Measurements from ENCODE around the gene DPPA3. TPM values are rescaled to one million over a fixed set of nuclear protein-coding genes. Genes with fewer than 3 reads are reported as not detected.

DPPA3 gene
- total and polyA plus RNA-seq, 7 donors: not detected

GRCh38 chr12:7709969-7710675, 1.1 kb upstream of the DPPA3 start:
- no peaks in the 10 kb centered on the region for H3K27me3 ChIP-seq
- intact Hi-C loops (cut with DNase I): no loop called here
- H3K4me3 ChIP-seq: no peak overlapping the region
- H3K4me1 ChIP-seq: no peaks in the 10 kb centered on the region
- TF ChIP-seq POLR2A (IDR thresholded peaks at IDR 0.05): no peak
- TF ChIP-seq EP300 (IDR thresholded peaks at IDR 0.05): no peak
- TF ChIP-seq POLR2AphosphoS5 (IDR thresholded peaks at IDR 0.05): no peak
- TF ChIP-seq, protein P1, sequence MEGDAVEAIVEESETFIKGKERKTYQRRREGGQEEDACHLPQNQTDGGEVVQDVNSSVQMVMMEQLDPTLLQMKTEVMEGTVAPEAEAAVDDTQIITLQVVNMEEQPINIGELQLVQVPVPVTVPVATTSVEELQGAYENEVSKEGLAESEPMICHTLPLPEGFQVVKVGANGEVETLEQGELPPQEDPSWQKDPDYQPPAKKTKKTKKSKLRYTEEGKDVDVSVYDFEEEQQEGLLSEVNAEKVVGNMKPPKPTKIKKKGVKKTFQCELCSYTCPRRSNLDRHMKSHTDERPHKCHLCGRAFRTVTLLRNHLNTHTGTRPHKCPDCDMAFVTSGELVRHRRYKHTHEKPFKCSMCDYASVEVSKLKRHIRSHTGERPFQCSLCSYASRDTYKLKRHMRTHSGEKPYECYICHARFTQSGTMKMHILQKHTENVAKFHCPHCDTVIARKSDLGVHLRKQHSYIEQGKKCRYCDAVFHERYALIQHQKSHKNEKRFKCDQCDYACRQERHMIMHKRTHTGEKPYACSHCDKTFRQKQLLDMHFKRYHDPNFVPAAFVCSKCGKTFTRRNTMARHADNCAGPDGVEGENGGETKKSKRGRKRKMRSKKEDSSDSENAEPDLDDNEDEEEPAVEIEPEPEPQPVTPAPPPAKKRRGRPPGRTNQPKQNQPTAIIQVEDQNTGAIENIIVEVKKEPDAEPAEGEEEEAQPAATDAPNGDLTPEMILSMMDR (IDR thresholded peaks at IDR 0.05): no peak
- no peaks in the 10 kb centered on the region for H3K36me3 ChIP-seq
- H3K27ac ChIP-seq: no peak overlapping the region
- no peaks in the 10 kb centered on the region for H3K9me3 ChIP-seq
- 68 to 76% methylated on average over 8 of the region's 8 CpGs for WGBS, 2 donors
- DNase-seq: no peak

GRCh38 chr12:7712841-7713442, 1.7 kb downstream of the DPPA3 start:
- 91 to 92% methylated on average over 28 of the region's 28 CpGs for WGBS, 2 donors
- TF ChIP-seq POLR2A (IDR thresholded peaks at IDR 0.05): no peak
- no peak for TF ChIP-seq POLR2AphosphoS5 (IDR thresholded peaks at IDR 0.05)
- TF ChIP-seq EP300 (IDR thresholded peaks at IDR 0.05): no peak
- no peak for DNase-seq
- Histone ChIP-seq H3K4me1 (no peaks in the 10 kb centered on the region), H3K9me3 (no peaks in the 10 kb centered on the region), H3K27me3 (no peaks in the 10 kb centered on the region), H3K27ac (no peak overlapping the region), H3K36me3 (no peaks in the 10 kb centered on the region), H3K4me3 (no peak overlapping the region)
- intact Hi-C loops (cut with DNase I): no loop called here

- Histone ChIP-seq H3K4me3 (no peak overlapping the region), H3K36me3 (no peaks in the 10 kb centered on the region), H3K27me3 (no peaks in the 10 kb centered on the region), H3K9me3 (no peaks in the 10 kb centered on the region), H3K27ac (no peak overlapping the region), H3K4me1 (no peaks in the 10 kb centered on the region)
- intact Hi-C loops (cut with DNase I): no loop called here
- no peak for DNase-seq
- WGBS, 2 donors: 7 to 27% methylated on average over 5 of the region's 5 CpGs
- TF ChIP-seq POLR2A (IDR thresholded peaks at IDR 0.05): no peak
- TF ChIP-seq, protein P1 (IDR thresholded peaks at IDR 0.05): no peak
- TF ChIP-seq POLR2AphosphoS5 (IDR thresholded peaks at IDR 0.05): no peak
- TF ChIP-seq EP300 (IDR thresholded peaks at IDR 0.05): no peak
These were observed 5.1 kb downstream of the DPPA3 start for GRCh38 chr12:7716381-7716780.

- no peak overlapping the region for H3K4me3 ChIP-seq
- no peak overlapping the region for H3K27ac ChIP-seq
- no peaks in the 10 kb centered on the region for H3K27me3 ChIP-seq
- no peaks in the 10 kb centered on the region for H3K9me3 ChIP-seq
- intact Hi-C loops (cut with DNase I): no loop called here
- TF ChIP-seq POLR2A (IDR thresholded peaks at IDR 0.05) (no peak), EP300 (IDR thresholded peaks at IDR 0.05) (no peak)
- WGBS, 2 donors: 54 to 70% methylated on average over 15 of the region's 15 CpGs
- H3K4me1 ChIP-seq: no peaks in the 10 kb centered on the region
- H3K36me3 ChIP-seq: no peaks in the 10 kb centered on the region
- DNase-seq: no peak
These were observed 8.9 kb downstream of the DPPA3 start for GRCh38 chr12:7719946-7720730.

DNA sequence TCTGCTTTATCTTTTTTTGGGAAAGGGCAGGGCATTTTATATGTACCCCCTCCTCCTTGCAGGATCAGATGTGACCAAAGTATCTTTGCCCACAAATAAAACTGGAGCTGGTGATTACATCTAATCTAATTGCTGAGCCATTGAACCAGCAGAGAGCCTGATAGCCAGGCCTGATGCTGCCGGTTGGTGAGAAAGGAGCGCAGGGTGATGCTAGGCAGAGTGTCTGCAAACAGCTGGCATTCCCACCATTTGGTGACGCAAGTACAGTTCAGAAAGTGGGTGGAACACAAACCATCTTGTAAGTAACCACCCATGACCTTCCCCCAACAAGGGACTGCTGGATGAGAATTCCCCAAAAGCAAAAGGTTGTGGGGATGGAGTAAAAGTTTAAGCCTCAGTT, 12.7 kb downstream of the DPPA3 start:
- TF ChIP-seq, protein P1 (IDR thresholded peaks at IDR 0.05): no peak
- TF ChIP-seq POLR2AphosphoS5 (IDR thresholded peaks at IDR 0.05) (no peak), POLR2A (IDR thresholded peaks at IDR 0.05) (no peak), EP300 (IDR thresholded peaks at IDR 0.05) (no peak)
- Histone ChIP-seq H3K36me3 (no peaks in the 10 kb centered on the region), H3K4me3 (no peak overlapping the region), H3K27ac (no peak overlapping the region), H3K9me3 (no peaks in the 10 kb centered on the region), H3K4me1 (no peaks in the 10 kb centered on the region), H3K27me3 (no peaks in the 10 kb centered on the region)
- intact Hi-C loops (cut with DNase I): no loop called here
- WGBS, 2 donors: 79 to 87% methylated on average over 3 of the region's 3 CpGs
- no peak for DNase-seq

All from sigmoid colon (tissue), 7 donors.